ENCODE data around the gene AP2B1. TPM values are rescaled to one million over a fixed set of nuclear protein-coding genes. Genes with fewer than 3 reads are reported as not detected.

The AP2B1 gene
- total and polyA plus RNA-seq, 7 donors = 43.2 to 86.4 (median 53.1) TPM

DNA sequence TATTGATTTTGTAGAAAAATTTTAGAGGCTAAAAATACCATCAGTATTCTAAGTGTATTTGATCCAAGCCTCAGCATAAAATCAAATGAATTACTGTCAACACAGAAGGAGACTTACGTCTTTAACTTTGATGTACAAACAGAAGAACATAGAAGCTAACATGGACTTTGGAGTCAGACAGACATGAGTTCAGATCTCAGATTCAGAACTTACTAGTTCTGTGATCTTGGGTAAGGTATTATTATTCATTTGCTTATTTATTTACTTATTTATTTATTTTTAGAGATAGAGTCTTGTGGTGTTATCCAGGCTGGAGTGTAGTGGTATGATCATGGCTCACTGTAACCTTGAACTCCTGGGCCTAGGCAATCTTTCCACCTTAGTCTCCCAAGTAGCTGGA lies 45.7 kb upstream of the AP2B1 start:
- WGBS, 2 donors = 4 to 13% methylated on average over 1 of the region's 1 CpG
- Histone ChIP-seq H3K27ac (peak overlapping the region; percentile 57 to 62 (median 61)), H3K9me3 (no peaks in the 10 kb centered on the region), H3K36me3 (no peaks in the 10 kb centered on the region), H3K4me3 (peak overlapping the region in 2 of 4 donors; percentile 37 to 38), H3K4me1 (peaks cover 0 to 22% (median 0%) of the 10 kb centered on the region in 4 donors), H3K27me3 (no peaks in the 10 kb centered on the region)
- TF ChIP-seq EP300 (IDR thresholded peaks at IDR 0.05) = no peak
- TF ChIP-seq POLR2AphosphoS5 (IDR thresholded peaks at IDR 0.05) = no peak
- DNase-seq = no peak
- intact Hi-C loops (cut with DNase I) = no loop called here

DNA sequence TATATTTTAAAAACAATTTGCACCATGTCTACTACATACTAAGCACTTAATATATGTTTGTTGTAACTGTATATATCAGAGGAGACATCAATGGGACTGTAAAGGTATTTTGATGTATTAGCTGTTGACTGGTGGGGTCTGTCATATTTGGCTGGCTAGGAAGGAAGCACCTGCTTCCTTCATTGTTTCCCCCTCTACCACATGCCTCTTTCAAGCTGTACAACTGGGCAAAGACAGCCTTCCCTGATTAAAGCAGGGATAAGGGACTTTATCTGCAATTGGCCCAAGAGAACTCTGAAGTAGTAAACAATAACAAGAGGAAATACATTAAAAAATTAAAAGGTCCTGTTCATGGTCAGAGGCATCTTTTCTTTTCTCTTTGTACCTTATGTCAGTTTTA lies 44.1 kb upstream of the AP2B1 start:
- no peak overlapping the region for H3K27ac ChIP-seq
- DNase-seq = no peak
- H3K4me3 ChIP-seq = no peak overlapping the region
- no peaks in the 10 kb centered on the region for H3K36me3 ChIP-seq
- intact Hi-C loops (cut with DNase I) = no loop called here
- TF ChIP-seq, protein P1, sequence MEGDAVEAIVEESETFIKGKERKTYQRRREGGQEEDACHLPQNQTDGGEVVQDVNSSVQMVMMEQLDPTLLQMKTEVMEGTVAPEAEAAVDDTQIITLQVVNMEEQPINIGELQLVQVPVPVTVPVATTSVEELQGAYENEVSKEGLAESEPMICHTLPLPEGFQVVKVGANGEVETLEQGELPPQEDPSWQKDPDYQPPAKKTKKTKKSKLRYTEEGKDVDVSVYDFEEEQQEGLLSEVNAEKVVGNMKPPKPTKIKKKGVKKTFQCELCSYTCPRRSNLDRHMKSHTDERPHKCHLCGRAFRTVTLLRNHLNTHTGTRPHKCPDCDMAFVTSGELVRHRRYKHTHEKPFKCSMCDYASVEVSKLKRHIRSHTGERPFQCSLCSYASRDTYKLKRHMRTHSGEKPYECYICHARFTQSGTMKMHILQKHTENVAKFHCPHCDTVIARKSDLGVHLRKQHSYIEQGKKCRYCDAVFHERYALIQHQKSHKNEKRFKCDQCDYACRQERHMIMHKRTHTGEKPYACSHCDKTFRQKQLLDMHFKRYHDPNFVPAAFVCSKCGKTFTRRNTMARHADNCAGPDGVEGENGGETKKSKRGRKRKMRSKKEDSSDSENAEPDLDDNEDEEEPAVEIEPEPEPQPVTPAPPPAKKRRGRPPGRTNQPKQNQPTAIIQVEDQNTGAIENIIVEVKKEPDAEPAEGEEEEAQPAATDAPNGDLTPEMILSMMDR (IDR thresholded peaks at IDR 0.05) = no peak
- no peak for TF ChIP-seq POLR2AphosphoS5 (IDR thresholded peaks at IDR 0.05)
- no peak for TF ChIP-seq EP300 (IDR thresholded peaks at IDR 0.05)
- peaks cover 0 to 22% (median 0%) of the 10 kb centered on the region in 4 donors for H3K4me1 ChIP-seq
- peaks cover 0 to under 1% (median 0%) of the 10 kb centered on the region in 3 donors for H3K27me3 ChIP-seq
- H3K9me3 ChIP-seq = no peaks in the 10 kb centered on the region

DNA sequence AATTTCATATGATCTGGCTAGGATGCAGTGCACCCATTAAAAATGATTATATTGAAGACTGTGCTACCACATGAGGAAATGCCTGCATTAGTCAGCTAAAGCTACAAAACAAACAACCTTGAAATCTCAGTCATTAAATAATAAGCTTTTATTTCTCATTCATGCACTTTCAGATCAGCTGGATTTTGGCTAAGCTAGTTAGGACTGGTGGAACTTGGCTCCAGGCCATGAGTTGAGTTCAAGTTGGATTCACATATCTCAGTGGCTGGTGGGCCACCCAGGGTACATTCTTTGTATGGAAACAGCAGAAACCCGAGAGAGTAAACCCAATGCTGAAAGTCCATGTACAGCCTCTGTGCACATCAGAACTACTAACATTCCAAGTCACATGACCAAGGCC lies 43.3 kb upstream of the AP2B1 start:
- no peaks in the 10 kb centered on the region for H3K9me3 ChIP-seq
- no peaks in the 10 kb centered on the region for H3K36me3 ChIP-seq
- TF ChIP-seq EP300 (IDR thresholded peaks at IDR 0.05) = no peak
- TF ChIP-seq POLR2AphosphoS5 (IDR thresholded peaks at IDR 0.05) = no peak
- TF ChIP-seq, protein P1 (IDR thresholded peaks at IDR 0.05) = no peak
- TF ChIP-seq POLR2A (IDR thresholded peaks at IDR 0.05) = no peak
- WGBS, 2 donors = 76 to 78% methylated on average over 1 of the region's 1 CpG
- peaks cover 0 to 4% (median 0%) of the 10 kb centered on the region in 3 donors for H3K27me3 ChIP-seq
- intact Hi-C loops (cut with DNase I) = no loop called here
- no peak overlapping the region for H3K27ac ChIP-seq
- no peak for DNase-seq
- peaks cover 0 to 21% (median 0%) of the 10 kb centered on the region in 4 donors for H3K4me1 ChIP-seq
- no peak overlapping the region for H3K4me3 ChIP-seq

DNA sequence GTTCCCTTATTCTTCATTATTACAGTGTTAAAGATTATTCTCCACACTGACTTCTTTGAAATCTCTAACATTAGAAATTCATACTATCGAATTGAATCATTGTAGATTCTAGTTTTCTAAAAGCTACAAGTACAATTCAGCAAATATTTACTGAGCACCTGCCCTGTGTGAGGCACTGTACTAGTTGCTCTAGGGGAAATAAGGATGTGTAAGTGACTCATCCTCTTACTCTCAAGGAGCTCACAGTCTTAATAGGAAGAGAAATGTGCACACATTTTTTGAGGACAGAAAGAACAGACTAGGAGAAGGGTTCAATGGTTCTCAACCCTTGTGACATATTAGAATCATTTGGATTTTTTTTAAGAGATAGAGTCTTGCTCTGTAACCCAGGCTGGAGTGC lies 42.0 kb upstream of the AP2B1 start:
- intact Hi-C loops (cut with DNase I) = no loop called here
- peaks cover 0 to 10% (median 0%) of the 10 kb centered on the region in 4 donors for H3K4me1 ChIP-seq
- H3K4me3 ChIP-seq = no peak overlapping the region
- TF ChIP-seq POLR2A (IDR thresholded peaks at IDR 0.05) (no peak), EP300 (IDR thresholded peaks at IDR 0.05) (no peak), POLR2AphosphoS5 (IDR thresholded peaks at IDR 0.05) (no peak)
- TF ChIP-seq, protein P1 (IDR thresholded peaks at IDR 0.05) = no peak
- peaks cover 0 to 8% (median 0%) of the 10 kb centered on the region in 3 donors for H3K27me3 ChIP-seq
- H3K9me3 ChIP-seq = no peaks in the 10 kb centered on the region
- H3K27ac ChIP-seq = no peak overlapping the region
- 40 to 91% methylated on average over 1 of the region's 1 CpG for WGBS, 2 donors
- no peaks in the 10 kb centered on the region for H3K36me3 ChIP-seq
- DNase-seq = no peak

DNA sequence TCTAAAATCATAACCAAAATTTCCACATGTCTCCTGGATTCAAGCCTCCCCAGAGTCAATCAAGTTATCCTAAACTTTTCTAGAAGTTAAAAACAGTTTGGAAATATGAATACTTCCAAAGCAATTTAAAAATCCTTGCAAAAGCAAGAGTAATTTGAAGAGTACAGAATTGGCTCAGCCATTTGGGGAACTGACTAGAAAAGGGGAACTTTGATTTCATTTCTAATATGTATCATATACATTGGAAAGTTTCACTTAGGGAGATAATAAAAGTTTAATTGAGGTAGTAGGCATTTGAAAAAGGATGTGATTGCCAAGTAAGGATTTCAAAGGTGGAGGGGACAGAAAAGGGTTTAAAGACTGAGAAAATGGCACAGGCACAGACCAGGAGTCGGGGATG lies 40.6 kb upstream of the AP2B1 start:
- H3K27ac ChIP-seq = no peak overlapping the region
- WGBS, 2 donors = 70 to 78% methylated on average over 1 of the region's 1 CpG
- DNase-seq = no peak
- peaks cover 0 to 12% (median 0%) of the 10 kb centered on the region in 3 donors for H3K27me3 ChIP-seq
- H3K4me3 ChIP-seq = no peak overlapping the region
- intact Hi-C loops (cut with DNase I) = no loop called here
- H3K4me1 ChIP-seq = peaks cover 0 to 2% (median 0%) of the 10 kb centered on the region in 4 donors
- TF ChIP-seq POLR2AphosphoS5 (IDR thresholded peaks at IDR 0.05) = no peak
- no peaks in the 10 kb centered on the region for H3K9me3 ChIP-seq
- H3K36me3 ChIP-seq = no peaks in the 10 kb centered on the region

DNA sequence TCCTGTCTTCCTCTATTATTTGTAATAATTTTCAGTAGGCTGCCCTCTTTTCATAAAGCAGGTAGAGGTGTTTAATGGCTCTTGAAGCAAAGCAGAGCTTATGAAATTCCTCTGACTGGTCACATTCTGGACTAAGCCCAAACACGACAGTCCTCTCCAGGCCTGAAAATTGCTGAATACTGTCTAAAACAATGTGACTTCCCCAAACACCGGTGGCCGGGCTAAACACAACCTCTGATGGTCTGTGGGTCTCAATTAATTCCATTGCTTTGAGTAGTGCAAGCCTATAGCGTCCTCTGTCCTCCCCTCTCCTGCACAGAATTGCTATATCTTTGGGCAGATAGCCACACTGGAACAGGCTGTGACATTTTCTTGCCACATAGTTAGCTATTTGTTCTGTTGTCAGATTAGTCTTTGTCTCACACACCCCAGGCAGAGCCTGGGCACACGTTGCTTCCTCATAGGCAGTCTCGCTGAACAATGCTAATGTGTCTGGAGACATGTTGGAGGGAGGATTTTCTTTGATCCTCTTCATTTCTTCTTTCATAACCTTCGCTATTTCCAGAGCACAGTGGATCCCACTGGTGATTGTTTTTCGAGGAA lies 38.8 kb upstream of the AP2B1 start:
- 66 to 75% methylated on average over 8 of the region's 8 CpGs for WGBS, 2 donors
- TF ChIP-seq POLR2A (IDR thresholded peaks at IDR 0.05) (no peak), EP300 (IDR thresholded peaks at IDR 0.05) (no peak), POLR2AphosphoS5 (IDR thresholded peaks at IDR 0.05) (no peak)
- TF ChIP-seq, protein P1 (IDR thresholded peaks at IDR 0.05) = no peak
- DNase-seq = no peak
- H3K4me3 ChIP-seq = no peak overlapping the region
- no peaks in the 10 kb centered on the region for H3K4me1 ChIP-seq
- H3K27me3 ChIP-seq = peaks cover 0 to 13% (median 0%) of the 10 kb centered on the region in 3 donors
- H3K27ac ChIP-seq = no peak overlapping the region
- H3K36me3 ChIP-seq = no peaks in the 10 kb centered on the region
- intact Hi-C loops (cut with DNase I) = no loop called here
- no peaks in the 10 kb centered on the region for H3K9me3 ChIP-seq

Data from sigmoid colon (tissue), 7 donors.